Smooth muscle cell (in vitro differentiated cells): ENCODE results near the gene CFP. TPM values are rescaled to one million over a fixed set of nuclear protein-coding genes. Genes with fewer than 3 reads are reported as not detected.

Source experiments
- DNase-seq: peaks from one replicate; lab custom pipeline; 2025; ENCODE audit not compliant: unreplicated experiment; lab: John Stamatoyannopoulos, UW
- H2AFZ ChIP-seq: fragments of 200-600 bp; sonication (generic); 2 replicates; pipeline ENCODE4 v1.6.0; 2016; ENCODE audit warnings: antibody characterized with exemption, low read depth, mild to moderate bottlenecking
- H3F3A ChIP-seq: fragments of 200-600 bp; sonication (generic); 2 replicates; pipeline ENCODE4 v1.6.0; 2017; ENCODE audit warnings: antibody characterized with exemption, low read depth
- H3K27ac ChIP-seq: fragments of 200-600 bp; sonication (generic); 2 replicates; pipeline ENCODE4 v1.5.1; 2016; ENCODE audit warnings: low read depth, mild to moderate bottlenecking
- H3K27me3 ChIP-seq: fragments of 200-600 bp; sonication (generic); 2 replicates; pipeline ENCODE4 v1.6.1; 2016; ENCODE audit warnings: low read depth, mild to moderate bottlenecking
- H3K36me3 ChIP-seq: fragments of 200-600 bp; sonication (generic); 2 replicates; pipeline ENCODE4 v1.5.1; 2016; ENCODE audit warnings: low read depth
- H3K4me1 ChIP-seq: fragments of 200-600 bp; sonication (generic); 2 replicates; pipeline ENCODE4 v1.5.1; 2016; ENCODE audit warnings: low read depth
- H3K4me2 ChIP-seq: fragments of 200-600 bp; sonication (generic); 2 replicates; pipeline ENCODE4 v1.6.0; 2016; ENCODE audit warnings: mild to moderate bottlenecking
- H3K4me3 ChIP-seq: fragments of 200-600 bp; sonication (generic); 2 replicates; pipeline ENCODE4 v1.5.1; 2016; ENCODE audit warnings: mild to moderate bottlenecking
- H3K79me2 ChIP-seq: fragments of 200-600 bp; sonication (generic); 2 replicates; pipeline ENCODE4 v1.6.0; 2016; ENCODE audit warnings: low read depth, mild to moderate bottlenecking
- H3K9ac ChIP-seq: fragments of 200-600 bp; sonication (generic); 2 replicates; pipeline ENCODE4 v1.6.0; 2016; ENCODE audit warnings: low read depth
- H3K9me3 ChIP-seq: fragments of 200-600 bp; sonication (generic); replicated peaks from 2 replicates; pipeline ENCODE4 v1.5.1; 2016; ENCODE audit warnings: low read depth
- H4K20me1 ChIP-seq: fragments of 200-600 bp; sonication (generic); 2 replicates; pipeline ENCODE4 v1.6.0; 2016; ENCODE audit warnings: low read depth
- WGBS: methylation state at CpG from one replicate; pipeline ENCODE4 v1.1.7; 2016; ENCODE audit warnings: low lambda C conversion rate; 5-methylcytosine and 5-hydroxymethylcytosine counted together
- polyA plus RNA-seq: library from polyadenylated mRNA; unstranded; fragments of >200 nt; fragmentation: Nextera tagmentation; extraction: Ambion mirVana; gene quantifications from 2 replicates; pipeline ENCODE4 v1.2.1, GENCODE V29; 2016
- total RNA-seq: library from RNA; depleted of rRNA; stranded (reverse); fragments of >200 nt; gene quantifications from 2 replicates; pipeline ENCODE4 v1.2.3, GENCODE V29; 2014
- TF ChIP-seq, protein P1 (sequence below): fragments of 200-600 bp; sonication (generic); IDR thresholded peaks from 2 replicates; pipeline ENCODE4 v1.5.1; 2017; ENCODE audit warnings: borderline replicate concordance, mild to moderate bottlenecking, antibody characterized with exemption; ENCODE audit not compliant: insufficient read depth, poor library complexity, severe bottlenecking

CFP gene
- total and polyA plus RNA-seq, 2 experiments from 2014 or later = 0.58 to 1.3 TPM

GRCh38 chrX:47643926-47644325 is 14.2 kb upstream of the CFP start:
- H4K20me1 ChIP-seq = peaks cover 19% of the 10 kb centered on the region
- H3K4me1 ChIP-seq = no peaks in the 10 kb centered on the region
- DNase-seq = no peak
- no peaks in the 10 kb centered on the region for H3F3A ChIP-seq
- WGBS = 63% methylated on average over 2 of the region's 2 CpGs
- no peak overlapping the region for H3K4me2 ChIP-seq
- H3K27me3 ChIP-seq = no peaks in the 10 kb centered on the region
- H3K9me3 ChIP-seq = no peaks in the 10 kb centered on the region
- H3K9ac ChIP-seq = no peak overlapping the region
- TF ChIP-seq, protein P1, sequence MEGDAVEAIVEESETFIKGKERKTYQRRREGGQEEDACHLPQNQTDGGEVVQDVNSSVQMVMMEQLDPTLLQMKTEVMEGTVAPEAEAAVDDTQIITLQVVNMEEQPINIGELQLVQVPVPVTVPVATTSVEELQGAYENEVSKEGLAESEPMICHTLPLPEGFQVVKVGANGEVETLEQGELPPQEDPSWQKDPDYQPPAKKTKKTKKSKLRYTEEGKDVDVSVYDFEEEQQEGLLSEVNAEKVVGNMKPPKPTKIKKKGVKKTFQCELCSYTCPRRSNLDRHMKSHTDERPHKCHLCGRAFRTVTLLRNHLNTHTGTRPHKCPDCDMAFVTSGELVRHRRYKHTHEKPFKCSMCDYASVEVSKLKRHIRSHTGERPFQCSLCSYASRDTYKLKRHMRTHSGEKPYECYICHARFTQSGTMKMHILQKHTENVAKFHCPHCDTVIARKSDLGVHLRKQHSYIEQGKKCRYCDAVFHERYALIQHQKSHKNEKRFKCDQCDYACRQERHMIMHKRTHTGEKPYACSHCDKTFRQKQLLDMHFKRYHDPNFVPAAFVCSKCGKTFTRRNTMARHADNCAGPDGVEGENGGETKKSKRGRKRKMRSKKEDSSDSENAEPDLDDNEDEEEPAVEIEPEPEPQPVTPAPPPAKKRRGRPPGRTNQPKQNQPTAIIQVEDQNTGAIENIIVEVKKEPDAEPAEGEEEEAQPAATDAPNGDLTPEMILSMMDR = peak; percentile 18
- no peaks in the 10 kb centered on the region for H3K36me3 ChIP-seq
- H3K4me3 ChIP-seq = no peak overlapping the region
- no peak overlapping the region for H2AFZ ChIP-seq
- peaks cover 9% of the 10 kb centered on the region for H3K79me2 ChIP-seq
- H3K27ac ChIP-seq = no peak overlapping the region

DNA sequence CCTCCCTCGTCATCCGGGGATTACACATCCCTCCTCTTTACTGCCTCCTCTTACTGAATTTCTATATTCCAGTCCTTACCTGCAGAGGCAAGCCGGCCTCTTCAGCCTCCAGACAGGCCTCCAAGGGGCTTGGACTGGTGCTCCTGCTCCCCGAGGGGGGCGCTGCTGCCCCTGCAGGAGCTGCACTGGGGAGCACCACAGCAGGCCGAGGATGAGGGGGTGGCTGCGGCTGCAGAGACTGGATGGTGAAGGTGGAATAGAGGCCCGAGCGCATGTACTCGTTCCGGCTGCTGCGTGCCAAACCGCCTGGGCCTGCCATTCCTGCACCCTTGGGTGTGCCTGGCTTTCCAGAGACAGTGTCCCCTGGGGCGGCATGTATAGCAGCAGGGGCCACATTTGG is 9.1 kb upstream of the CFP start:
- Histone ChIP-seq H3F3A (no peaks in the 10 kb centered on the region), H3K9me3 (no peaks in the 10 kb centered on the region), H3K36me3 (no peaks in the 10 kb centered on the region), H3K27me3 (no peaks in the 10 kb centered on the region), H3K9ac (no peak overlapping the region), H3K4me2 (no peak overlapping the region), H3K4me3 (no peak overlapping the region), H3K4me1 (no peaks in the 10 kb centered on the region), H2AFZ (no peak overlapping the region), H3K79me2 (peaks cover 2% of the 10 kb centered on the region), H4K20me1 (peaks cover 7% of the 10 kb centered on the region), H3K27ac (no peak overlapping the region)
- WGBS = 88% methylated on average over 14 of the region's 14 CpGs
- no peak for DNase-seq
- TF ChIP-seq, protein P1 = no peak

GRCh38 chrX:47637546-47638195 is 7.9 kb upstream of the CFP start:
- 86% methylated on average over 24 of the region's 31 CpGs for WGBS
- no peaks in the 10 kb centered on the region for H3K79me2 ChIP-seq
- no peaks in the 10 kb centered on the region for H3K27me3 ChIP-seq
- TF ChIP-seq, protein P1 = no peak
- H2AFZ ChIP-seq = no peak overlapping the region
- no peak overlapping the region for H3K4me2 ChIP-seq
- no peaks in the 10 kb centered on the region for H3F3A ChIP-seq
- no peaks in the 10 kb centered on the region for H3K36me3 ChIP-seq
- H3K9me3 ChIP-seq = no peaks in the 10 kb centered on the region
- H3K27ac ChIP-seq = no peak overlapping the region
- no peaks in the 10 kb centered on the region for H3K4me1 ChIP-seq
- H4K20me1 ChIP-seq = no peaks in the 10 kb centered on the region
- no peak for DNase-seq
- no peak overlapping the region for H3K4me3 ChIP-seq
- H3K9ac ChIP-seq = no peak overlapping the region
